ENCODE results near the gene DRD3. TPM values are rescaled to one million over a fixed set of nuclear protein-coding genes. Genes with fewer than 3 reads are reported as not detected.

Gene DRD3
- total RNA-seq, 1 experiment from 2014 or later: not detected

DNA sequence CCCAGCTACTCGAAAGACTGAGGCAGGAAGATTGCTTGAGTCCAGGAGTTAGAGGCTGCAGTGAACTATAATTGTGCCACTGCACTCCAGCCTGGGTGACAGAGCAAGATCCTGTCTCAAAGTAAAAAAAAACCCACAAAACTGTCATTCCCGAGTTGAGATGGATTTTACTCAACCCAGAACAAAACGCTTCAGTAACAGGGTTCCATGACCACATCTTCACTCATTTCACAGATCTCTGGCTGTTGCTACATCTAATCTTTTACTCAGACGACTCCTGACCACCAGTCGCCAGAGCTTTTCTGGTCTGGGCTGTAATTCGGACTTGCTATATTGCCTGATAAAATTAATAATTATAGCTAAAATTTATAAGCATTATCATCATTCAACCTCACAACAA, 2.4 kb downstream of the DRD3 start:
- no peaks in the 10 kb centered on the region for H3K36me3 Mint-ChIP-seq (ENCODE audit: insufficient read depth in 1 of 3, low read depth in 3 of 3)
- H2AK5ac ChIP-seq (ENCODE audit: insufficient read length, low read length): no peak overlapping the region
- H3K4me1 ChIP-seq (ENCODE audit: insufficient read depth, low read length): peaks cover 6% of the 10 kb centered on the region; the same call in 1 of the 2 replicates
- H2BK20ac ChIP-seq (ENCODE audit: low read depth, low read length, poor library complexity, severe bottlenecking): no peak overlapping the region
- H3K79me1 ChIP-seq (ENCODE audit: insufficient read depth, low read depth, low read length, poor library complexity, severe bottlenecking): no peaks in the 10 kb centered on the region
- no peak overlapping the region for H2BK15ac ChIP-seq (ENCODE audit: low read depth, low read length)
- no peak overlapping the region for H3K56ac ChIP-seq (ENCODE audit: insufficient read length, low read depth, low read length)
- TF ChIP-seq, protein P1, sequence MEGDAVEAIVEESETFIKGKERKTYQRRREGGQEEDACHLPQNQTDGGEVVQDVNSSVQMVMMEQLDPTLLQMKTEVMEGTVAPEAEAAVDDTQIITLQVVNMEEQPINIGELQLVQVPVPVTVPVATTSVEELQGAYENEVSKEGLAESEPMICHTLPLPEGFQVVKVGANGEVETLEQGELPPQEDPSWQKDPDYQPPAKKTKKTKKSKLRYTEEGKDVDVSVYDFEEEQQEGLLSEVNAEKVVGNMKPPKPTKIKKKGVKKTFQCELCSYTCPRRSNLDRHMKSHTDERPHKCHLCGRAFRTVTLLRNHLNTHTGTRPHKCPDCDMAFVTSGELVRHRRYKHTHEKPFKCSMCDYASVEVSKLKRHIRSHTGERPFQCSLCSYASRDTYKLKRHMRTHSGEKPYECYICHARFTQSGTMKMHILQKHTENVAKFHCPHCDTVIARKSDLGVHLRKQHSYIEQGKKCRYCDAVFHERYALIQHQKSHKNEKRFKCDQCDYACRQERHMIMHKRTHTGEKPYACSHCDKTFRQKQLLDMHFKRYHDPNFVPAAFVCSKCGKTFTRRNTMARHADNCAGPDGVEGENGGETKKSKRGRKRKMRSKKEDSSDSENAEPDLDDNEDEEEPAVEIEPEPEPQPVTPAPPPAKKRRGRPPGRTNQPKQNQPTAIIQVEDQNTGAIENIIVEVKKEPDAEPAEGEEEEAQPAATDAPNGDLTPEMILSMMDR (conservative IDR thresholded peaks at IDR 0.05): no peak
- no peaks in the 10 kb centered on the region for H3K27me3 ChIP-seq (ENCODE audit: insufficient read depth, low read length)
- H3K4me3 Mint-ChIP-seq: no peak overlapping the region
- no peak overlapping the region for H3K27ac Mint-ChIP-seq
- no CpG with 5 or more reads among the region's 6 CpGs for WGBS (ENCODE audit: extremely low coverage, insufficient read length, low lambda C conversion rate)
- H4K8ac ChIP-seq (replicated peaks; ENCODE audit: insufficient read length, low read depth, low read length): no peak overlapping the region
- no peak overlapping the region for H3K27ac ChIP-seq (ENCODE audit: insufficient read length, low read depth, low read length)
- no peak overlapping the region for H2BK120ac ChIP-seq (ENCODE audit: low read depth, low read length, poor library complexity, severe bottlenecking)
- H3T11ph ChIP-seq (ENCODE audit: low read length): no peak overlapping the region
- H3K4me2 ChIP-seq (ENCODE audit: insufficient read depth, insufficient read length, low read length): no peak overlapping the region
- no peak overlapping the region for H2AFZ ChIP-seq (ENCODE audit: low read length)
- no peaks in the 10 kb centered on the region for H4K20me1 ChIP-seq (ENCODE audit: control insufficient read depth, insufficient read depth, insufficient read length)
- no peak overlapping the region for H3K4ac ChIP-seq (ENCODE audit: low read depth, low read length)
- no peaks in the 10 kb centered on the region for H3K23me2 ChIP-seq (ENCODE audit: insufficient read length, low read depth, low read length, poor library complexity, severe bottlenecking)
- H3K9ac ChIP-seq (ENCODE audit: extremely low read depth, insufficient read length, low read length): no peak overlapping the region
- H4K5ac ChIP-seq (ENCODE audit: insufficient read length, low read depth, low read length): no peak overlapping the region
- H2BK5ac ChIP-seq (ENCODE audit: insufficient read length, low read length): no peak overlapping the region
- H3K14ac ChIP-seq (ENCODE audit: insufficient read depth, low read length): no peak overlapping the region
- no peak overlapping the region for H2BK12ac ChIP-seq (ENCODE audit: insufficient read length, low read depth, low read length)
- no peak for DNase-seq
- H4K91ac ChIP-seq (ENCODE audit: insufficient read length, low read depth, low read length): no peak overlapping the region
- no peaks in the 10 kb centered on the region for H3K9me3 Mint-ChIP-seq
- H3K79me2 ChIP-seq (ENCODE audit: insufficient read depth, low read length): no peaks in the 10 kb centered on the region
- no peak overlapping the region for H3K23ac ChIP-seq (ENCODE audit: insufficient read length, low read depth, low read length)
- no peaks in the 10 kb centered on the region for H3K27me3 Mint-ChIP-seq (ENCODE audit: low read depth)
- H3K18ac ChIP-seq (ENCODE audit: insufficient read length, low read depth, low read length): no peak overlapping the region
- H3K4me1 Mint-ChIP-seq: peaks cover 43 to 51% of the 10 kb centered on the region in 2 experiments
- no peaks in the 10 kb centered on the region for H3K9me3 ChIP-seq (ENCODE audit: control insufficient read depth, low read depth, low read length)

Data from H9 (cell line).